Measurements from ENCODE around the gene COX6B2. TPM values are rescaled to one million over a fixed set of nuclear protein-coding genes. Genes with fewer than 3 reads are reported as not detected.

COX6B2 gene
- total RNA-seq, 1 donor from 2014 or later = not detected

DNA sequence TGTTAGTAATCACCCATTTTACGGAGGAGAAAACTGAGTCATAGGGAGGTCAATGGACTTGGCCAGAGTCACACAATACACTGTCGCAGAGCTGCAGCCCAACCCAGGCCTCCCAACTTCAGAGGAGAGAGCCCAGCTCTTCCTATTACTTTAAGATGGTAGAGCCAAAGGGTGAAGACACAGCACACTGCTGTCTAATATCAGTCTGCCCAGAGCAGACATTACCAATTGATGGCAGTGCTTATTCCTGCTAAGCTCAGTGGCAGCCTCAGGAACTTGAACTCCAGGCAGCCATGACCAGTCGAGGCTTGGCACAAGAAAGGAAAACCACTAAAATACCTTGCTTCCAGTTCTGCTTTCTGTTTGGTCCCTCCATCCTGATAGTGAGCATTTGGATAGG, 47.8 kb downstream of the COX6B2 start:
- no peak overlapping the region for H3K27ac Mint-ChIP-seq (ENCODE audit: unreplicated experiment)
- TF ChIP-seq, protein P1, sequence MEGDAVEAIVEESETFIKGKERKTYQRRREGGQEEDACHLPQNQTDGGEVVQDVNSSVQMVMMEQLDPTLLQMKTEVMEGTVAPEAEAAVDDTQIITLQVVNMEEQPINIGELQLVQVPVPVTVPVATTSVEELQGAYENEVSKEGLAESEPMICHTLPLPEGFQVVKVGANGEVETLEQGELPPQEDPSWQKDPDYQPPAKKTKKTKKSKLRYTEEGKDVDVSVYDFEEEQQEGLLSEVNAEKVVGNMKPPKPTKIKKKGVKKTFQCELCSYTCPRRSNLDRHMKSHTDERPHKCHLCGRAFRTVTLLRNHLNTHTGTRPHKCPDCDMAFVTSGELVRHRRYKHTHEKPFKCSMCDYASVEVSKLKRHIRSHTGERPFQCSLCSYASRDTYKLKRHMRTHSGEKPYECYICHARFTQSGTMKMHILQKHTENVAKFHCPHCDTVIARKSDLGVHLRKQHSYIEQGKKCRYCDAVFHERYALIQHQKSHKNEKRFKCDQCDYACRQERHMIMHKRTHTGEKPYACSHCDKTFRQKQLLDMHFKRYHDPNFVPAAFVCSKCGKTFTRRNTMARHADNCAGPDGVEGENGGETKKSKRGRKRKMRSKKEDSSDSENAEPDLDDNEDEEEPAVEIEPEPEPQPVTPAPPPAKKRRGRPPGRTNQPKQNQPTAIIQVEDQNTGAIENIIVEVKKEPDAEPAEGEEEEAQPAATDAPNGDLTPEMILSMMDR (IDR thresholded peaks at IDR 0.05) = no peak
- no peak overlapping the region for H3K4me3 Mint-ChIP-seq (ENCODE audit: unreplicated experiment)
- no peaks in the 10 kb centered on the region for H3K9me3 Mint-ChIP-seq (ENCODE audit: unreplicated experiment)
- peaks cover 4% of the 10 kb centered on the region for H3K4me1 Mint-ChIP-seq (ENCODE audit: unreplicated experiment)
- no peak for DNase-seq (ENCODE audit: extremely low spot score, unreplicated experiment)
- H3K36me3 Mint-ChIP-seq (ENCODE audit: unreplicated experiment) = peaks cover 16% of the 10 kb centered on the region
- H3K27me3 Mint-ChIP-seq (ENCODE audit: unreplicated experiment) = no peaks in the 10 kb centered on the region

DNA sequence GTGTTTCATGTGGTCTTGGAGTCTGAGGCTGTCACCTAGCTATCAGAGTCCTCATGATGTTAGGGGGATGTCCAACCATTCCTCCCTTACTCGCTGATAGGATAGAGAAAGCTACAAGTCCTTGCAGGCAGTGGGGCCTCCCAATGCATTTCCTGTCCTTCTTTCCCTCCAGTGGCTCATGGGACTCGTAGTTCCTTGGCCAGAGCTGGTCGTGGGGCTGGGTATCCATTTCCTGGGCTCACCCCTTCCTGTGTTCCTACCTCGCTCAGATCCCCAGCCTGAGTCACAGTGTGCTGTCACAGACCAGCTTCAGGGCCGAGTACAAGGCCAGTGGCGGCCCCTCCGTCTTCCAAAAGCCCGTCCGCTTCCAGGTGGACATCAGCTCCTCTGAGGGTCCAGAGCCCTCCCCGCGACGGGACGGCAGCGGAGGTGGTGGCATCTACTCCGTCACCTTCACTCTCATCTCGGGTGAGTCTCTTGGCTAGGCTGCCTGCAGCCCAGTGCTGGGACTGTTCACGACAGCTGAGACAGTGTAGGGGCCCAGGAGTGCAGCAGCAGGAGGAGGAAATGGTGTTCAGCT, 48.4 kb downstream of the COX6B2 start:
- DNase-seq (ENCODE audit: extremely low spot score, unreplicated experiment) = no peak
- Mint-ChIP-seq H3K4me3 (ENCODE audit: unreplicated experiment) (no peak overlapping the region), H3K27me3 (ENCODE audit: unreplicated experiment) (no peaks in the 10 kb centered on the region), H3K4me1 (ENCODE audit: unreplicated experiment) (peaks cover 9% of the 10 kb centered on the region), H3K9me3 (ENCODE audit: unreplicated experiment) (no peaks in the 10 kb centered on the region), H3K36me3 (ENCODE audit: unreplicated experiment) (peaks cover 16% of the 10 kb centered on the region), H3K27ac (ENCODE audit: unreplicated experiment) (no peak overlapping the region)
- TF ChIP-seq, protein P1 (IDR thresholded peaks at IDR 0.05) = no peak

DNA sequence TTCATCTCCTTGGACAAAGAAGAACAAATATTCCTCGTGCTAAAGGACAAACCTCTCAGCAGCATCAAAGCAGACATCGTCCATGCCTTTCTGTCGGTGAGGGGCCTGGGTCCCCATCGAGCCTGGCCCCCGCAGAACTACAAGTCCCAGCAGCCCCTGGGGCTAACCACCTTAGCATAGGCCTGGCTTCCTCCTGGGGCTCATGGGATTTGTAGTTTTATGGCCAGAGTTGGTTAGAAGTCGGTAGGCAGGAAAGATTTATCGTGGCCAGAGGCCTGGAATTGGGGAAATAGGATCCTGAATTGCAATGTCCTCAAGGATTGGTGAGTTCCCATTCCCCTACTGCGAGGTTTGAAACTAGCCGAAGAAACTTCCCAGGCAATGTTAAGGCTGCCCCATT, 49.0 kb downstream of the COX6B2 start:
- Mint-ChIP-seq H3K36me3 (ENCODE audit: unreplicated experiment) (peaks cover 16% of the 10 kb centered on the region), H3K4me3 (ENCODE audit: unreplicated experiment) (no peak overlapping the region), H3K27ac (ENCODE audit: unreplicated experiment) (no peak overlapping the region), H3K4me1 (ENCODE audit: unreplicated experiment) (peaks cover 9% of the 10 kb centered on the region), H3K27me3 (ENCODE audit: unreplicated experiment) (no peaks in the 10 kb centered on the region), H3K9me3 (ENCODE audit: unreplicated experiment) (no peaks in the 10 kb centered on the region)
- TF ChIP-seq, protein P1 (IDR thresholded peaks at IDR 0.05) = no peak
- no peak for DNase-seq (ENCODE audit: extremely low spot score, unreplicated experiment)

DNA sequence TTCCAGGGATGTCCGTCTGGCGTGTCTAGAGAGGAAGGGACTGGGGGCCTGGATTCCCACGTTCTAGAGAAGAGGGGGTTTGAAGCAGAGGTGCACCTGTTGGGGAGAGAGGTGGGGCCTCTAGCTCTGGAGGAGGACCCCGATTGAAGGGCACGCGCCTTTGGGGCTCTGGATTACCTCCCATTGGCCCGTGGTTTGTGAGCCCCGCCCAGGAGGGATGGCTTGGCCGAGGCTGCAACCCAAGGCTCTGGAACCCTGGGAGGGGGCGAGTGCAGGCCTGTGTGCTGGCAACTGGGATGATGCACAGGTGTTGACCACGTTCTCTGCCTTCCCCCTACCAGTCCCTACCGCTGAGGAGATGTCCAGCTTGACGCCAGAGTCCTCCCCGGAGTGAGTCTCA, 49.5 kb downstream of the COX6B2 start:
- Mint-ChIP-seq H3K9me3 (ENCODE audit: unreplicated experiment) (no peaks in the 10 kb centered on the region), H3K36me3 (ENCODE audit: unreplicated experiment) (peaks cover 16% of the 10 kb centered on the region), H3K4me3 (ENCODE audit: unreplicated experiment) (no peak overlapping the region), H3K27ac (ENCODE audit: unreplicated experiment) (no peak overlapping the region), H3K27me3 (ENCODE audit: unreplicated experiment) (no peaks in the 10 kb centered on the region), H3K4me1 (ENCODE audit: unreplicated experiment) (peaks cover 9% of the 10 kb centered on the region)
- TF ChIP-seq, protein P1 (IDR thresholded peaks at IDR 0.05) = no peak
- DNase-seq (ENCODE audit: extremely low spot score, unreplicated experiment) = no peak

DNA sequence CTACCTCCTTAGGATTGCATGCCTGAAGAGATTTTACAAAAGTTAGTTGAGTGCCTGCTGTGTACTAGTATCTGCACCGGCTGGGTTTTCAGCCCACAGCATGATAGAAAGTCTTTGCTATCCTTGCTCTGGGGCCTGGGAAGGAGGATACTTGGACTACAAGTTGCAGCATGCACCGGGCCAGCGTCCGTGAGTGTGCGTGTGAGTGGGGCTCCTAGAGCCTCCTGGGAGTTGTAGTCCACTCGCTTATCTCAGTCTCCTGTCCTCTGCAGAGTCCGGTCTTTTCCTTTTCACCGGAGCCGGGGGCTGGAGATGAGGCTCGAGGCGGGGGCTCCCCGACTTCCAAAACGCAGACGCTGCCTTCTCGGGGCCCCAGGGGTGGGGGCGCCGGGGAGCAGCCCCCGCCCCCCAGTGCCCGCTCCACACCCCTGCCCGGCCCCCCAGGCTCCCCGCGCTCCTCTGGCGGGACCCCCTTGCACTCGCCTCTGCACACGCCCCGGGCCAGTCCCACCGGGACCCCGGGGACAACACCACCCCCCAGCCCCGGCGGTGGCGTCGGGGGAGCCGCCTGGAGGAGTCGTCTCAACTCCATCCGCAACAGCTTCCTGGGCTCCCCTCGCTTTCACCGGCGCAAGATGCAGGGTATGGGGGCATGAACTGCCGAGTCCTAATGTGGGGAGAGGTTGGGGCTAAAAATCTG, 50.1 kb downstream of the COX6B2 start:
- Mint-ChIP-seq H3K27ac (ENCODE audit: unreplicated experiment) (no peak overlapping the region), H3K4me1 (ENCODE audit: unreplicated experiment) (peaks cover 9% of the 10 kb centered on the region), H3K4me3 (ENCODE audit: unreplicated experiment) (no peak overlapping the region), H3K36me3 (ENCODE audit: unreplicated experiment) (peaks cover 16% of the 10 kb centered on the region), H3K27me3 (ENCODE audit: unreplicated experiment) (no peaks in the 10 kb centered on the region), H3K9me3 (ENCODE audit: unreplicated experiment) (no peaks in the 10 kb centered on the region)
- DNase-seq (ENCODE audit: extremely low spot score, unreplicated experiment) = no peak
- TF ChIP-seq, protein P1 (IDR thresholded peaks at IDR 0.05) = no peak

Measured in osteocyte (in vitro differentiated cells).